GM13977 (cell line): ENCODE measurements around the gene RAI1.

ENCODE experiments used
- DNase-seq: peaks from one replicate; pipeline ENCODE4 v3.0.0; 2012; ENCODE audit warnings: low spot score
- CTCF ChIP-seq: IDR thresholded peaks from 2 replicates; pipeline ENCODE4 v1.5.1; 2012; ENCODE audit warnings: mild to moderate bottlenecking, control low read depth; ENCODE audit not compliant: insufficient read depth; ENCODE audit errors: extremely low read depth, missing control alignments
- in situ Hi-C: fragments of 300-500 bp; cut with MboI; formaldehyde crosslinking; loops from one replicate; pipeline ENCODE4 v1.12.0; 2022; ENCODE audit warnings: low sequenced_read_pairs, low pct_unique_long_range_greater_than_20kb, mixed read lengths, inconsistent platforms; ENCODE audit not compliant: unreplicated experiment

RAI1 gene

GRCh38 chr17:17845046-17845775 is 164.0 kb downstream of the RAI1 start:
- in situ Hi-C loops = no loop called here
- no peak for TF ChIP-seq CTCF
- DNase-seq = no peak

DNA sequence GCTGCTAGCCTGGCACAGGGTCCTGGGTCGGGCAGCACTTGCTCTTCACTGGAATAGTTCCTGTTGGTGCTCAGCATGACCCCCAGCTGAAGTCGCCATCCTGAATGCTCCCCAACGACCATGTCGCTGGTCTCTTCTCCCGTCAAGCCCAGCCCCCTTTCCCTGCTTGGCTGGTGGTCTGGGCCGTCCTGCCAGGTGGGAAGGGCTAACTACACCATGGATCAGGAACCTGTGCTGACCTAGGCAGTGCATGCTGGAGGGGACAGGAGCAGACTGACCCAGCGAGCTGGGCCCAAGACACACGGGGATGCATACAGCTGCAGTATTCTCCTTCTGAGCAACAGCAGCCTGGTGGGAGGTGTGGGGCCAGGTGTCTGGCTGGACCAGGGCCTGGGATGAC is 164.7 kb downstream of the RAI1 start:
- in situ Hi-C loops = no loop called here
- no peak for DNase-seq
- TF ChIP-seq CTCF = no peak

DNA sequence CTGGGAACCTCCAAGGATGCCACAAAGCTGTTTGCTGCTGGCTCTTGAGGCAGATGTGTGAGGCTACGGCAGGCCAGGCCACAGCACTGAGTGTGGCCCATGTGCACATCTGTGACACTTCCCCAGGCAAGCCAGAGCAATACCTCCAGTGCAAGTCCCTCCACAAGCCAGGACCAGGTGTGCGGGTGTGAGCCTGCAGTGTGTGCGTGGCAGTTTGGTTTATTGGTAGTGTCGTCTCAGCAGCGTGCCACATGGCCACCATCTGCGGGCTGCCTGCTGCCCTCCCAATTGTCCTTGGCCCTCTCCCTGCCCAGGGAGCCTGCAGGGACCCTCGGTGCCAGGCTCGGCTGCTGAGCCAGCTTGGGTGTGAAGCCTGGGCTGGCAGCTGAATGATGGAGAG is 165.4 kb downstream of the RAI1 start:
- no peak for TF ChIP-seq CTCF
- no peak for DNase-seq
- in situ Hi-C loops = no loop called here

- DNase-seq = no peak
- in situ Hi-C loops = no loop called here
- no peak for TF ChIP-seq CTCF
Observed at GRCh38 chr17:17847118-17847689, 165.9 kb downstream of the RAI1 start.

DNA sequence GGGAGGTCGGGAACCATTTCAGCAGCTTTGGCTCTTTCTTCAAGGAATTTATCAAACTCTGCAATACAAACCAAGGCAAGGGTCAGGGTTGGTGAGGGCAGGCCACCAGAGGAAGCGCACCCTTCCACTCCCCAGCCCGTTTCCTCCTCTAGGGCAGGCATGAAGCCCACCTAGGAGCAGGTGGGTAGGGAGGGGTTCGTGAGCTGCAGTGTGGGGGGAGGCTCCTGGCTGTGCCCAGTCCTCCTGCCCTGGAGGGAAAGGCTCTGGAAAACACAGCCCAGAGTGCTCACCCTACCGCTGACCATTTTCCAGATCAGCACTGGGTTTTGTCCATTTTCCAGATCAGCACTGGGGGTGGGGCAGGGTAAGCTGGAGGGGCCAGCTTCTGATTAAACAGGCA is 166.5 kb downstream of the RAI1 start:
- no peak for TF ChIP-seq CTCF
- in situ Hi-C loops = no loop called here
- DNase-seq = no peak

DNA sequence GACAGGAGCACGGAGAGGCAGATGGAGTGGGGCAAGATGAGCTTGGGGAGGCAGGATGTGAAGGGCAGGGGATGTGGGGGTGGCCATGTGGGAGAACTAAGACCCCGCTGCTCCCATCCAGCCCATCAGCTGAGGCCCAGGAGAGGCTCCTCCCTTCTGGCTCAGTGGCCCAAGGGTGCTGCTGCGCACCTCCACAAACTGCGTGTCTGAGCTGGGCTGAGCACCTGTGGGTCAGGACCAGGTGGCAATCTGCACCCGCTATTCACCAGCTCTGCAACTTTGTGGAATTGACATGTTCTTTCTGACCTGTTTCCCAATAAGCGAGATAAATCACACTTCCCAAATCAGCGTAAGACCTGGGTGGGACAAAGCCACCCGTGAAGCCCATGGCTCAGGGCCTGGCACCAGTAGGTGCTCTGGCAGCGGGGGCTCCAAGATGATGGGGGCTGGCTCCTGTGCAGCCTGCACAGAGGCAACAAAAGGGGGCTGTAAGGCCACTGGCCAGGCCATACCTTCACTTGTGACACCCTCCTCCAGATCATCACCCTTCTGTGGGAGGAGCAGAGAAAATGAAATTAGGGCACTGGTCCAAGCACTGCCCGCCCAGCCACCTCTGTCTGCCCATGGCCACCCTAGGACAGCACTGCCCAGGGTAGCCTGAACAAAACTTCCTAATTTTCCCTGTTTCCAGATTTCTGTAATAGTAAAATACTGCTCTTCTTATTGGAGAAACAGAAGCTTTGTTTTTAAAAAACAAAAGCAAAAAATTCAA is 167.2 kb downstream of the RAI1 start:
- no peak for TF ChIP-seq CTCF
- in situ Hi-C loops = no loop called here

More for the DNA sequence above, 167.2 kb downstream of the RAI1 start:
- DNase-seq = no peak
